Transverse colon (tissue), 3 donors: ENCODE measurements around the gene AGPAT2.

ENCODE experiments used
- CTCF ChIP-seq, 5 experiments: fragments of 200-600 bp in 3 of 5; fragments of 450-650 bp in 2 of 5; sonication (generic) in 3 of 5; IDR thresholded peaks; 1 replicate in 2 of 5; 2 replicates in 3 of 5; pipeline ENCODE4 v1.5.1; 2016 to 2017; ENCODE audit warnings: antibody characterized with exemption in 5 of 5, inconsistent platforms in 3 of 5, mild to moderate bottlenecking in 2 of 5, moderate library complexity in 1 of 5
- EP300 ChIP-seq: sonication (generic); formaldehyde crosslinking; IDR thresholded peaks from one replicate; pipeline ENCODE4 v1.6.1; 2017; ENCODE audit warnings: antibody characterized with exemption, low read depth
- POLR2A ChIP-seq: fragments of 450-650 bp; IDR thresholded peaks from one replicate; pipeline ENCODE4 v1.6.1; 2016; ENCODE audit warnings: antibody characterized with exemption, mild to moderate bottlenecking, moderate library complexity

DNA sequence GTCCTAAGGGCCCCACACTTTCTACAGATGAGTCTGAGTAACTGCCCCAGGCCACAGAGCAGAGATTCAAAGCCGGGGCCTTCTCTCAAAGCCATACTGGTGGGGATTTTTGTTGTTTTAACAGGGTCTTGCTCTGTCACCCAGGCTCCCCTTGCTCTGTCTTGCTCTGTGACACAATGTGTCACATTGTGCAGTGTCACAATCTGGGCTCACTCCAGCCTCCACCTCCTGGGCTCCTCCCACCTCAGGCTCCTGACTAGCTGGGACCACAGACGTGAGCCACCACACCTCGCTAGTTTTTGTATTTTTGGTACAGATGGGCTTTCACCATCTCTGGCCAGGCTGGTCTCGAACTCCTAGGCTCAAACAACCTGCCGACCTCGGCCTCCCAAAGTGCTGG, 8.6 kb downstream of the AGPAT2 start:
- no peak for TF ChIP-seq CTCF (IDR thresholded peaks at IDR 0.05)
- TF ChIP-seq EP300, result no peak
- TF ChIP-seq POLR2A, result no peak
